ENCODE data around the gene ANAPC4. TPM values are rescaled to one million over a fixed set of nuclear protein-coding genes. Genes with fewer than 3 reads are reported as not detected.

Gene ANAPC4
- total RNA-seq, 2 experiments from 2014 or later = 32.7 to 50.6 TPM

- H3K27ac ChIP-seq (ENCODE audit: low read depth, low read length, poor library complexity, severe bottlenecking) = no peak overlapping the region
- no peak overlapping the region for H3K4me3 ChIP-seq (ENCODE audit: low read depth, low read length, poor library complexity, severe bottlenecking)
- POLR2A ChIA-PET = interaction anchor here (1.5 kb wide), 1 partner anchor 9 kb away, joined by 4 read pairs; no protein-coding TSS in a partner anchor
- no peak for DNase-seq (ENCODE audit: low spot score)
- H4K20me1 ChIP-seq (ENCODE audit: insufficient read depth, low read length) = no peaks in the 10 kb centered on the region
- H2AFZ ChIP-seq (ENCODE audit: low read length) = no peak overlapping the region
- no peaks in the 10 kb centered on the region for H3K79me2 ChIP-seq (ENCODE audit: insufficient read depth, low read depth, low read length)
- H3K9me3 ChIP-seq (ENCODE audit: low read length) = no peaks in the 10 kb centered on the region
- CTCF ChIA-PET (ENCODE audit: unreplicated experiment) = no interaction called here
- H3K4me2 ChIP-seq (ENCODE audit: low read length) = no peak overlapping the region
- H3K9me2 ChIP-seq (ENCODE audit: insufficient read depth, low read length) = no peaks in the 10 kb centered on the region
- no TSS peak for BruUV-seq (replicated peaks)
- TF ChIP-seq EZH2phosphoT487 (IDR thresholded peaks at IDR 0.05; ENCODE audit: borderline replicate concordance, low read depth, low read length) = no peak
- no peak for TF ChIP-seq CTCF (conservative IDR thresholded peaks at IDR 0.05; ENCODE audit: low read length)
- intact Hi-C loops (cut with micrococcal nuclease; ENCODE audit: unreplicated experiment) = no loop called here
- H3K4me1 ChIP-seq (ENCODE audit: insufficient read depth, low read length, poor library complexity, severe bottlenecking) = no peaks in the 10 kb centered on the region
- H3K36me3 ChIP-seq (ENCODE audit: insufficient read depth, low read length) = peaks cover 88% of the 10 kb centered on the region
These were observed 9.9 kb downstream of the ANAPC4 start for GRCh38 chr4:25386926-25387325.

- Histone ChIP-seq H3K4me1 (ENCODE audit: insufficient read depth, low read length, poor library complexity, severe bottlenecking) (no peaks in the 10 kb centered on the region), H3K4me2 (ENCODE audit: low read length) (no peak overlapping the region), H4K20me1 (ENCODE audit: insufficient read depth, low read length) (no peaks in the 10 kb centered on the region), H3K4me3 (ENCODE audit: low read depth, low read length, poor library complexity, severe bottlenecking) (no peak overlapping the region), H3K9me3 (ENCODE audit: low read length) (peaks cover 9% of the 10 kb centered on the region), H3K79me2 (ENCODE audit: insufficient read depth, low read depth, low read length) (no peaks in the 10 kb centered on the region), H3K27ac (ENCODE audit: low read depth, low read length, poor library complexity, severe bottlenecking) (no peak overlapping the region), H3K9me2 (ENCODE audit: insufficient read depth, low read length) (no peaks in the 10 kb centered on the region), H3K36me3 (ENCODE audit: insufficient read depth, low read length) (peaks cover 89% of the 10 kb centered on the region), H2AFZ (ENCODE audit: low read length) (no peak overlapping the region)
- no peak for DNase-seq (ENCODE audit: low spot score)
- ChIA-PET CTCF (ENCODE audit: unreplicated experiment) (no interaction called here), POLR2A (interaction anchor here (0.9 kb wide), 1 partner anchor 9 kb away, joined by 3 read pairs; no protein-coding TSS in a partner anchor)
- intact Hi-C loops (cut with micrococcal nuclease; ENCODE audit: unreplicated experiment) = no loop called here
- TF ChIP-seq EZH2phosphoT487 (IDR thresholded peaks at IDR 0.05; ENCODE audit: borderline replicate concordance, low read depth, low read length) (no peak), CTCF (conservative IDR thresholded peaks at IDR 0.05; ENCODE audit: low read length) (no peak)
- BruUV-seq (replicated peaks) = no TSS peak
These were observed 20.2 kb downstream of the ANAPC4 start for GRCh38 chr4:25397305-25397704.

DNA sequence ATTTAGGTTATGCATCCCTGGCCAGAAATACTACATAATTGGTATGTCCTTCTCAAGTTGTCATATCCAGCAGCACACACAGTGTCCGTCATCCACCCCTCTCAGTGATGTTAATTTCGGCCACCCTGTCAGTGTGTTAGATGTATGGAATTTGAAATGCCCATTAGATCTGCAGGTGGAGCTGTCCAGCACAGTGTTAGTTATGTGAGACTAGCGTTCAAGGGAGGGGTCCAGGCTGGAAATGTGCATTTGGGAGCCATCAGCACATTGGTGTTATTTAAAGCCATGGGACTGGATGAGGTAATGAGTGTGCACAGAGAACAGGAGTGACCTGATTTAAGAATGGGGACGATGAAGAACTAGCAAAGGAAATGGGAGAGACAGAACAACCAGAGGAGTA is 22.4 kb downstream of the ANAPC4 start:
- Histone ChIP-seq H2AFZ (ENCODE audit: low read length) (no peak overlapping the region), H3K36me3 (ENCODE audit: insufficient read depth, low read length) (peaks cover 87% of the 10 kb centered on the region), H3K4me2 (ENCODE audit: low read length) (no peak overlapping the region), H3K4me1 (ENCODE audit: insufficient read depth, low read length, poor library complexity, severe bottlenecking) (no peaks in the 10 kb centered on the region), H3K9me3 (ENCODE audit: low read length) (peaks cover 9% of the 10 kb centered on the region), H3K79me2 (ENCODE audit: insufficient read depth, low read depth, low read length) (no peaks in the 10 kb centered on the region), H3K9me2 (ENCODE audit: insufficient read depth, low read length) (no peaks in the 10 kb centered on the region), H3K27ac (ENCODE audit: low read depth, low read length, poor library complexity, severe bottlenecking) (no peak overlapping the region), H3K4me3 (ENCODE audit: low read depth, low read length, poor library complexity, severe bottlenecking) (no peak overlapping the region), H4K20me1 (ENCODE audit: insufficient read depth, low read length) (no peaks in the 10 kb centered on the region)
- TF ChIP-seq CTCF (conservative IDR thresholded peaks at IDR 0.05; ENCODE audit: low read length) (no peak), EZH2phosphoT487 (IDR thresholded peaks at IDR 0.05; ENCODE audit: borderline replicate concordance, low read depth, low read length) (no peak)
- CTCF ChIA-PET (ENCODE audit: unreplicated experiment) = no interaction called here
- no TSS peak for BruUV-seq (replicated peaks)
- POLR2A ChIA-PET = no interaction called here
- intact Hi-C loops (cut with micrococcal nuclease; ENCODE audit: unreplicated experiment) = no loop called here
- no peak for DNase-seq (ENCODE audit: low spot score)
